ENCODE measurements around the gene EVC2. TPM values are rescaled to one million over a fixed set of nuclear protein-coding genes. Genes with fewer than 3 reads are reported as not detected.

EVC2 gene
- total and polyA plus RNA-seq, 2 of the 13 experiments (the other 11 are each of a cell fraction or from before 2014, with no cell fraction given), result not detected

- intact Hi-C loops (cut with micrococcal nuclease; ENCODE audit: unreplicated experiment) (no loop called here), in situ Hi-C loops (cut with HindIII; ENCODE audit: extremely low pct_ligation_motif_present, low pct_unique_long_range_greater_than_20kb) (no loop called here)
- Histone ChIP-seq H3K9ac (ENCODE audit: insufficient read depth, low read depth, low read length) (no peak overlapping the region), H3K27me3 (ENCODE audit: control insufficient read depth in 1 of 2, insufficient read depth in 2 of 2, low read length in 2 of 2) (peaks cover 0 to 11% of the 10 kb centered on the region in 2 experiments; a peak in 2 of 5 replicates), H2AFZ (ENCODE audit: low read length) (no peak overlapping the region), H3K27ac (ENCODE audit: extremely low read length, insufficient read depth, low read length) (no peak overlapping the region), H4K20me1 (ENCODE audit: insufficient read depth, low read length) (no peaks in the 10 kb centered on the region), H3K9me3 (ENCODE audit: low read length) (no peaks in the 10 kb centered on the region), H3K4me3 (replicated peaks in 1 of 3; ENCODE audit: insufficient read depth in 1 of 3, low read depth in 2 of 3, low read length in 3 of 3) (no peak overlapping the region), H3K36me3 (replicated peaks in 1 of 2; ENCODE audit: control insufficient read depth in 1 of 2, insufficient read depth in 2 of 2, low read length in 2 of 2) (no peaks in the 10 kb centered on the region), H3K79me2 (ENCODE audit: insufficient read depth, low read length) (no peaks in the 10 kb centered on the region), H3K4me1 (ENCODE audit: insufficient read depth, low read length) (no peaks in the 10 kb centered on the region), H3K4me2 (ENCODE audit: low read depth, low read length) (no peak overlapping the region)
- FAIRE-seq (no peak), ATAC-seq (no peak), DNase-seq (ENCODE audit: low spot score) (no peak)
- ChIA-PET CTCF (ENCODE audit: low intra/inter-chr PET ratio, low total read pairs) (no interaction called here), POLR2A (no interaction called here)
- WGBS (ENCODE audit: low lambda C conversion rate), result 8% methylated on average over 2 of the region's 9 CpGs
- TF ChIP-seq ZNF225 (CRISPR knock-in tag; IDR thresholded peaks at IDR 0.05) (no peak), ELF3 (CRISPR knock-in tag; IDR thresholded peaks at IDR 0.05) (no peak), ZNF382 (CRISPR knock-in tag; IDR thresholded peaks at IDR 0.05; ENCODE audit: borderline replicate concordance) (no peak), SIX1 (CRISPR knock-in tag; IDR thresholded peaks at IDR 0.05; ENCODE audit: borderline replicate concordance) (no peak), MXD3 (CRISPR knock-in tag; IDR thresholded peaks at IDR 0.05) (no peak), ZSCAN20 (CRISPR knock-in tag; IDR thresholded peaks at IDR 0.05; ENCODE audit: borderline replicate concordance) (no peak), ZNF558 (CRISPR knock-in tag; IDR thresholded peaks at IDR 0.05; ENCODE audit: borderline replicate concordance) (no peak), ARNT (IDR thresholded peaks at IDR 0.05) (no peak), TERF1 (CRISPR knock-in tag; IDR thresholded peaks at IDR 0.05) (no peak), RFXANK (CRISPR knock-in tag; IDR thresholded peaks at IDR 0.05) (no peak), NFATC3 (CRISPR knock-in tag; IDR thresholded peaks at IDR 0.05) (no peak), ZKSCAN8 (CRISPR knock-in tag; IDR thresholded peaks at IDR 0.05; ENCODE audit: borderline replicate concordance) (no peak), PCBP1 (IDR thresholded peaks at IDR 0.05; ENCODE audit: borderline replicate concordance, low read depth, low read length) (no peak), TRAFD1 (CRISPR knock-in tag; IDR thresholded peaks at IDR 0.05; ENCODE audit: borderline replicate concordance) (no peak), ELF4 (CRISPR knock-in tag; IDR thresholded peaks at IDR 0.05; ENCODE audit: borderline replicate concordance) (no peak), TCF7 (IDR thresholded peaks at IDR 0.05; ENCODE audit: low read depth) (no peak), NAIF1 (CRISPR knock-in tag; IDR thresholded peaks at IDR 0.05; ENCODE audit: borderline replicate concordance) (no peak)
- TF ChIP-seq, protein P1, sequence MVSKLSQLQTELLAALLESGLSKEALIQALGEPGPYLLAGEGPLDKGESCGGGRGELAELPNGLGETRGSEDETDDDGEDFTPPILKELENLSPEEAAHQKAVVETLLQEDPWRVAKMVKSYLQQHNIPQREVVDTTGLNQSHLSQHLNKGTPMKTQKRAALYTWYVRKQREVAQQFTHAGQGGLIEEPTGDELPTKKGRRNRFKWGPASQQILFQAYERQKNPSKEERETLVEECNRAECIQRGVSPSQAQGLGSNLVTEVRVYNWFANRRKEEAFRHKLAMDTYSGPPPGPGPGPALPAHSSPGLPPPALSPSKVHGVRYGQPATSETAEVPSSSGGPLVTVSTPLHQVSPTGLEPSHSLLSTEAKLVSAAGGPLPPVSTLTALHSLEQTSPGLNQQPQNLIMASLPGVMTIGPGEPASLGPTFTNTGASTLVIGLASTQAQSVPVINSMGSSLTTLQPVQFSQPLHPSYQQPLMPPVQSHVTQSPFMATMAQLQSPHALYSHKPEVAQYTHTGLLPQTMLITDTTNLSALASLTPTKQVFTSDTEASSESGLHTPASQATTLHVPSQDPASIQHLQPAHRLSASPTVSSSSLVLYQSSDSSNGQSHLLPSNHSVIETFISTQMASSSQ (IDR thresholded peaks at IDR 0.05; ENCODE audit: low read depth), result no peak
- TF ChIP-seq, protein P1 (CRISPR knock-in tag; IDR thresholded peaks at IDR 0.05; ENCODE audit: borderline replicate concordance), result no peak
- BruUV-seq (replicated peaks), result no TSS peak
Measured at GRCh38 chr4:5685296-5685695, 23.1 kb downstream of the EVC2 start.
